Naive B cell (primary cell): ENCODE data around the gene MYPOP. TPM values are rescaled to one million over a fixed set of nuclear protein-coding genes. Genes with fewer than 3 reads are reported as not detected.
"Not testable (repeated sequence)": the region's sequence is repeated elsewhere in the genome, so short reads cannot be mapped to it uniquely, and the experiment has no call there.

ENCODE experiments used
- ATAC-seq, 2 donors: fragments of 150-1000 bp; cut with Tn5 transposase; 2 replicates each; pipeline ENCODE4 v1.10.0; 2021; ENCODE audit warnings: low read depth in 2 of 2, mild to moderate bottlenecking in 2 of 2, moderate library complexity in 2 of 2
- DNase-seq: peaks from one replicate; pipeline ENCODE4 v3.0.0; 2022
- H3K27ac Mint-ChIP-seq, 6 donors: one replicate each; pipeline ENCODE4 v1.8.0; 2020 to 2022; ENCODE audit warnings: mild to moderate bottlenecking in 6 of 6, mixed read lengths in 6 of 6, moderate library complexity in 5 of 6, inconsistent platforms in 2 of 6
- H3K27me3 Mint-ChIP-seq, 3 donors: one replicate each; pipeline ENCODE4 v1.8.0; 2021 to 2022; ENCODE audit warnings: mixed read lengths in 3 of 3, mild to moderate bottlenecking in 1 of 3
- H3K36me3 Mint-ChIP-seq, 2 donors: one replicate each; pipeline ENCODE4 v1.8.0; 2020 to 2022; ENCODE audit warnings: mixed read lengths in 2 of 2, inconsistent platforms in 1 of 2, mild to moderate bottlenecking in 1 of 2
- H3K4me1 Mint-ChIP-seq, 3 donors: one replicate each; pipeline ENCODE4 v1.8.0; 2020 to 2022; ENCODE audit warnings: mixed read lengths in 3 of 3, inconsistent platforms in 1 of 3, mild to moderate bottlenecking in 1 of 3, moderate library complexity in 1 of 3
- H3K4me3 Mint-ChIP-seq, 8 donors: one replicate each; pipeline ENCODE4 v1.8.0; 2020 to 2022; ENCODE audit warnings: mild to moderate bottlenecking in 8 of 8, mixed read lengths in 8 of 8, moderate library complexity in 8 of 8, inconsistent platforms in 2 of 8
- H3K9me3 Mint-ChIP-seq, 7 donors: one replicate each; pipeline ENCODE4 v1.8.0; 2020 to 2022; ENCODE audit warnings: mixed read lengths in 7 of 7, mild to moderate bottlenecking in 5 of 7, inconsistent platforms in 2 of 7, moderate library complexity in 1 of 7
- polyA plus RNA-seq, 6 donors: library from polyadenylated mRNA; unstranded; fragments of 300-500 nt; fragmentation: Illumina TruSeq; gene quantifications; one replicate each; pipeline ENCODE4 v1.2.3, GENCODE V29; 2021; ENCODE audit warnings: low read depth in 6 of 6

MYPOP gene
- polyA plus RNA-seq, 6 donors from 2014 or later, result 0.15 to 0.30 (median 0.28) TPM; not detected in 2

- Mint-ChIP-seq H3K27ac (peak overlapping the region in 2 of 6 donors; percentile 28 to 69), H3K4me3 (peak overlapping the region; percentile 23 to 98 (median 62))
Observed at GRCh38 chr19:45900738-45901431, 1.5 kb downstream of the MYPOP start.

GRCh38 chr19:45899919-45900589 is 2.4 kb downstream of the MYPOP start:
- peak overlapping the region; percentile 2 to 98 (median 52) for H3K4me3 Mint-ChIP-seq
- H3K4me1 Mint-ChIP-seq, result peaks cover 24 to 48% (median 33%) of the 10 kb centered on the region in 3 donors
- no peak overlapping the region for H3K27ac Mint-ChIP-seq

More at GRCh38 chr19:45900738-45901431, 1.5 kb downstream of the MYPOP start:
- no peak for DNase-seq
- ATAC-seq, result no peak
- peaks cover 0 to 5% of the 10 kb centered on the region in 2 donors for H3K36me3 Mint-ChIP-seq
- peaks cover 16 to 41% (median 26%) of the 10 kb centered on the region in 3 donors for H3K4me1 Mint-ChIP-seq
- H3K27me3 Mint-ChIP-seq, result peaks cover 0 to 8% (median 6%) of the 10 kb centered on the region in 3 donors
- no peaks in the 10 kb centered on the region for H3K9me3 Mint-ChIP-seq

GRCh38 chr19:45899253-45899652 is 3.2 kb downstream of the MYPOP start:
- Mint-ChIP-seq H3K4me3 (peak overlapping the region in 2 of 8 donors; percentile 44 to 57), H3K4me1 (peaks cover 25 to 50% (median 33%) of the 10 kb centered on the region in 3 donors), H3K36me3 (peaks cover 5 to 8% of the 10 kb centered on the region in 2 donors), H3K27me3 (peaks cover 0 to 7% (median 0%) of the 10 kb centered on the region in 3 donors), H3K9me3 (no peaks in the 10 kb centered on the region), H3K27ac (peak overlapping the region in 1 of 6 donors; percentile 33)
- DNase-seq, result no peak
- no peak for ATAC-seq

More at GRCh38 chr19:45899919-45900589, 2.4 kb downstream of the MYPOP start:
- DNase-seq (no peak), ATAC-seq (no peak)
- H3K9me3 Mint-ChIP-seq, result no peaks in the 10 kb centered on the region
- H3K36me3 Mint-ChIP-seq, result peaks cover 5 to 7% of the 10 kb centered on the region in 2 donors
- peaks cover 0 to 8% (median 0%) of the 10 kb centered on the region in 3 donors for H3K27me3 Mint-ChIP-seq

- no peak for DNase-seq
- peak; percentile 22 to 43 for ATAC-seq
- H3K36me3 Mint-ChIP-seq, result peaks cover 5 to 8% of the 10 kb centered on the region in 2 donors
- H3K27me3 Mint-ChIP-seq, result no peaks in the 10 kb centered on the region
- H3K9me3 Mint-ChIP-seq, result no peaks in the 10 kb centered on the region
- H3K27ac Mint-ChIP-seq, result no peak overlapping the region
- H3K4me1 Mint-ChIP-seq, result peaks cover 29 to 45% (median 38%) of the 10 kb centered on the region in 3 donors
- peak overlapping the region in 3 of 8 donors; percentile 5 to 68 (median 59) for H3K4me3 Mint-ChIP-seq
Observed at GRCh38 chr19:45897261-45897812, 5.1 kb downstream of the MYPOP start.

GRCh38 chr19:45895983-45896599 is 6.3 kb downstream of the MYPOP start:
- H3K4me1 Mint-ChIP-seq, result peaks cover 24 to 42% (median 31%) of the 10 kb centered on the region in 3 donors
- not testable (repeated sequence) for H3K27me3 Mint-ChIP-seq, ATAC-seq, DNase-seq, H3K9me3 Mint-ChIP-seq, H3K27ac Mint-ChIP-seq, H3K36me3 Mint-ChIP-seq, H3K4me3 Mint-ChIP-seq

GRCh38 chr19:45895519-45895972 is 6.9 kb downstream of the MYPOP start:
- H3K4me1 Mint-ChIP-seq, result peaks cover 20 to 40% (median 26%) of the 10 kb centered on the region in 3 donors
- no peak overlapping the region for H3K4me3 Mint-ChIP-seq
- ATAC-seq (no peak), DNase-seq (no peak)
- no peaks in the 10 kb centered on the region for H3K9me3 Mint-ChIP-seq
- no peaks in the 10 kb centered on the region for H3K27me3 Mint-ChIP-seq
- H3K36me3 Mint-ChIP-seq, result peaks cover 5 to 8% of the 10 kb centered on the region in 2 donors
- H3K27ac Mint-ChIP-seq, result no peak overlapping the region

GRCh38 chr19:45890877-45891276 is 11.5 kb downstream of the MYPOP start:
- ATAC-seq, result no peak
- Mint-ChIP-seq H3K27ac (no peak overlapping the region), H3K9me3 (no peaks in the 10 kb centered on the region), H3K27me3 (no peaks in the 10 kb centered on the region), H3K4me3 (no peak overlapping the region), H3K4me1 (peaks cover 21 to 29% (median 23%) of the 10 kb centered on the region in 3 donors), H3K36me3 (peaks cover 0 to 8% of the 10 kb centered on the region in 2 donors)
- DNase-seq, result no peak

- Mint-ChIP-seq H3K27me3 (no peaks in the 10 kb centered on the region), H3K4me1 (peaks cover 14 to 24% (median 17%) of the 10 kb centered on the region in 3 donors), H3K4me3 (peak overlapping the region in 2 of 8 donors; percentile 29 to 54), H3K36me3 (no peaks in the 10 kb centered on the region), H3K9me3 (no peaks in the 10 kb centered on the region), H3K27ac (no peak overlapping the region)
- ATAC-seq (no peak), DNase-seq (no peak)
Observed at GRCh38 chr19:45889210-45889885, 13.1 kb downstream of the MYPOP start.

GRCh38 chr19:45887200-45887710 is 15.2 kb downstream of the MYPOP start:
- Mint-ChIP-seq H3K27ac (peak overlapping the region; percentile 91 to 97 (median 97)), H3K27me3 (no peaks in the 10 kb centered on the region)
- no peak for DNase-seq

GRCh38 chr19:45886427-45887199 is 15.8 kb downstream of the MYPOP start:
- peak overlapping the region; percentile 91 to 97 (median 97) for H3K27ac Mint-ChIP-seq
- ATAC-seq (peak; percentile 70), DNase-seq (peak; percentile 89)
- peak overlapping the region; percentile 95 to 99 (median 96) for H3K4me3 Mint-ChIP-seq
- peaks cover 0 to 3% (median 0%) of the 10 kb centered on the region in 3 donors for H3K27me3 Mint-ChIP-seq
- peaks cover 20 to 31% (median 22%) of the 10 kb centered on the region in 3 donors for H3K4me1 Mint-ChIP-seq
- no peaks in the 10 kb centered on the region for H3K9me3 Mint-ChIP-seq
- peaks cover 0 to 7% of the 10 kb centered on the region in 2 donors for H3K36me3 Mint-ChIP-seq

More at GRCh38 chr19:45887200-45887710, 15.2 kb downstream of the MYPOP start:
- Mint-ChIP-seq H3K4me1 (peaks cover 17 to 28% (median 22%) of the 10 kb centered on the region in 3 donors), H3K36me3 (peaks cover 0 to 7% of the 10 kb centered on the region in 2 donors), H3K4me3 (peak overlapping the region in 7 of 8 donors; percentile 95 to 99 (median 97)), H3K9me3 (no peaks in the 10 kb centered on the region)
- no peak for ATAC-seq

- H3K9me3 Mint-ChIP-seq, result no peaks in the 10 kb centered on the region
- ATAC-seq (peak; percentile 84 to 85), DNase-seq (peak; percentile 90)
- H3K36me3 Mint-ChIP-seq, result peaks cover 0 to 7% of the 10 kb centered on the region in 2 donors
- peak within 1 kb of the TSS; percentile 95 to 99 (median 96) for H3K4me3 Mint-ChIP-seq
- H3K27ac Mint-ChIP-seq, result peak within 1 kb of the TSS; percentile 91 to 97 (median 97)
- peaks cover 22 to 33% (median 23%) of the 10 kb centered on the region in 3 donors for H3K4me1 Mint-ChIP-seq
- peaks cover 0 to 6% (median 3%) of the 10 kb centered on the region in 3 donors for H3K27me3 Mint-ChIP-seq
Observed at GRCh38 chr19:45885556-45886426, 16.6 kb downstream of the MYPOP start, which contains the start of gene IRF2BP1. Gene IRF2BP1 (minus strand): TSS chr19:45886141. CDS start chr19:45885774, 367 bp downstream.
